Progenitor cell of endocrine pancreas (in vitro differentiated cells): ENCODE results near the gene PRDM16. TPM values are rescaled to one million over a fixed set of nuclear protein-coding genes. Genes with fewer than 3 reads are reported as not detected.

Source experiments
- DNase-seq: peaks from one replicate; pipeline ENCODE4 v3.0.0; 2021; ENCODE audit warnings: low spot score; ENCODE audit not compliant: unreplicated experiment
- H3K27ac Mint-ChIP-seq: 2 replicates; pipeline ENCODE4 v1.8.0; 2021; ENCODE audit warnings: mild to moderate bottlenecking, moderate library complexity, mixed read lengths
- H3K27me3 Mint-ChIP-seq: 2 replicates; pipeline ENCODE4 v1.8.0; 2021; ENCODE audit warnings: mixed read lengths
- H3K36me3 Mint-ChIP-seq: 2 replicates; pipeline ENCODE4 v1.8.0; 2022; ENCODE audit warnings: mixed read lengths; ENCODE audit not compliant: insufficient read depth
- H3K4me1 Mint-ChIP-seq: 2 replicates; pipeline ENCODE4 v1.8.0; 2021; ENCODE audit warnings: low read depth, mixed read lengths
- H3K4me3 Mint-ChIP-seq: 2 replicates; pipeline ENCODE4 v1.8.0; 2021; ENCODE audit warnings: low read depth, mild to moderate bottlenecking, moderate library complexity, mixed read lengths
- H3K9me3 Mint-ChIP-seq: 2 replicates; pipeline ENCODE4 v1.8.0; 2021; ENCODE audit warnings: low read depth, mixed read lengths
- total RNA-seq: library from RNA; stranded (reverse); gene quantifications from 2 replicates; pipeline ENCODE4 v1.2.1, GENCODE V29; 2021
- TF ChIP-seq, protein P1 (sequence below): fragments of 200-600 bp; sonication (generic); IDR thresholded peaks from one replicate; pipeline ENCODE4 v1.5.0; 2021; ENCODE audit warnings: antibody characterized with exemption, mild to moderate bottlenecking; ENCODE audit not compliant: unreplicated experiment

PRDM16 gene
- total RNA-seq, 1 donor from 2014 or later = 69.1 TPM

GRCh38 chr1:3453203-3453761 is 384.3 kb downstream of the PRDM16 start:
- H3K4me1 Mint-ChIP-seq = peaks cover 1% of the 10 kb centered on the region
- H3K36me3 Mint-ChIP-seq = no peaks in the 10 kb centered on the region
- peak overlapping the region; percentile 88 for H3K27ac Mint-ChIP-seq
- peak overlapping the region; percentile 65 for H3K4me3 Mint-ChIP-seq
- TF ChIP-seq, protein P1, sequence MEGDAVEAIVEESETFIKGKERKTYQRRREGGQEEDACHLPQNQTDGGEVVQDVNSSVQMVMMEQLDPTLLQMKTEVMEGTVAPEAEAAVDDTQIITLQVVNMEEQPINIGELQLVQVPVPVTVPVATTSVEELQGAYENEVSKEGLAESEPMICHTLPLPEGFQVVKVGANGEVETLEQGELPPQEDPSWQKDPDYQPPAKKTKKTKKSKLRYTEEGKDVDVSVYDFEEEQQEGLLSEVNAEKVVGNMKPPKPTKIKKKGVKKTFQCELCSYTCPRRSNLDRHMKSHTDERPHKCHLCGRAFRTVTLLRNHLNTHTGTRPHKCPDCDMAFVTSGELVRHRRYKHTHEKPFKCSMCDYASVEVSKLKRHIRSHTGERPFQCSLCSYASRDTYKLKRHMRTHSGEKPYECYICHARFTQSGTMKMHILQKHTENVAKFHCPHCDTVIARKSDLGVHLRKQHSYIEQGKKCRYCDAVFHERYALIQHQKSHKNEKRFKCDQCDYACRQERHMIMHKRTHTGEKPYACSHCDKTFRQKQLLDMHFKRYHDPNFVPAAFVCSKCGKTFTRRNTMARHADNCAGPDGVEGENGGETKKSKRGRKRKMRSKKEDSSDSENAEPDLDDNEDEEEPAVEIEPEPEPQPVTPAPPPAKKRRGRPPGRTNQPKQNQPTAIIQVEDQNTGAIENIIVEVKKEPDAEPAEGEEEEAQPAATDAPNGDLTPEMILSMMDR = peak; percentile 92
- DNase-seq = peak; percentile 90
- H3K9me3 Mint-ChIP-seq = no peaks in the 10 kb centered on the region
- peaks cover 13% of the 10 kb centered on the region for H3K27me3 Mint-ChIP-seq

GRCh38 chr1:3453891-3454810 is 385.1 kb downstream of the PRDM16 start, which contains the start of gene ARHGEF16:
TSS of gene ARHGEF16 (plus strand) at chr1:3454665. CDS start at chr1:3463085, 8,420 bp downstream.
- Mint-ChIP-seq H3K4me1 (peaks cover 5% of the 10 kb centered on the region), H3K4me3 (peak within 1 kb of the TSS; percentile 84), H3K36me3 (no peaks in the 10 kb centered on the region), H3K27me3 (peaks cover 13% of the 10 kb centered on the region), H3K27ac (peak within 1 kb of the TSS; percentile 93), H3K9me3 (no peaks in the 10 kb centered on the region)
- TF ChIP-seq, protein P1 = peak; percentile 68
- peak; percentile 90 for DNase-seq

GRCh38 chr1:3454811-3455618 is 386.0 kb downstream of the PRDM16 start:
- Mint-ChIP-seq H3K4me3 (peak overlapping the region; percentile 84), H3K27ac (peak overlapping the region; percentile 91), H3K36me3 (no peaks in the 10 kb centered on the region), H3K9me3 (no peaks in the 10 kb centered on the region), H3K27me3 (peaks cover 8% of the 10 kb centered on the region), H3K4me1 (peaks cover 13% of the 10 kb centered on the region)
- DNase-seq = peak; percentile 74
- TF ChIP-seq, protein P1 = no peak

DNA sequence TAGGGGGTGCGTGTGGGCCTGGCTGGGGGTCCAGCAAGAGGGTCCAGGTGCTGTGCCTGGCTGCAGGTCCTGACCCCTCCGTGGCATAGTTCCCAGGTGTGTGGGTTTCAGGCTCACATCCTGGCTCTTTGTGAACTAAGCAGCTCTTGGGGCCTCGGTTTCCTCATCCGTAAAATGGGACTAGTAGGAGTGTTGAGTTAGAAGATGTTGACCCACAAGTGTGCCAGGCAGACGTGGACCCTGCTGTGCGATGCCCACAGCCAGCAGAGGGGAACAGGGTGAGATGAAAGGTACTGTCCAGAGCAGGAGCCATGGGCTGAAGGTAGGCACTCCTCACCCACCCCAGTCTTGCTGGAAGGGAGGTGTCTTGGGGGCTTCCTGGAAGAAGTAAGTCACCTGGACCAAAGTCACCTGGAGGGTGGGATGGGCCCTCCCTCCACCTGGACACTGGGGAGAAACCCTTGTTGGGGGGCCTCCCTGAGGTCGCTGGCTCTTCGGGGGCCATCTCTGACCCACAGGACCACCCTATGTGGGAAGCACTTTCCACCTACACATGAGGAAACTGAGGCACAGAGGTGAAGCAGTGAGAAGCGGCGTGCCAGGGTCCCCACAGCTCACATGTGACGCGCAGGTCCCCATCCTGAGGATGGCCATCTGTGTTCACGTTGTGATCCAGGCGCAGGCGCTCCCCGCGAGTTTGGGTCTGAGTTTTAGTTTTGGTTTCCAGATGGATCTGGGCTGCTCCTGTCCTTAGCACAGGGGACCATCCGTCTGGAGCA is 386.9 kb downstream of the PRDM16 start:
- no peaks in the 10 kb centered on the region for H3K36me3 Mint-ChIP-seq
- peaks cover 20% of the 10 kb centered on the region for H3K4me1 Mint-ChIP-seq
- H3K4me3 Mint-ChIP-seq = peak overlapping the region; percentile 84
- no peaks in the 10 kb centered on the region for H3K9me3 Mint-ChIP-seq
- DNase-seq = no peak
- peak overlapping the region; percentile 49 for H3K27ac Mint-ChIP-seq
- TF ChIP-seq, protein P1 = no peak
- peaks cover 1% of the 10 kb centered on the region for H3K27me3 Mint-ChIP-seq
